ENCODE data around the gene FGF4.

DNA sequence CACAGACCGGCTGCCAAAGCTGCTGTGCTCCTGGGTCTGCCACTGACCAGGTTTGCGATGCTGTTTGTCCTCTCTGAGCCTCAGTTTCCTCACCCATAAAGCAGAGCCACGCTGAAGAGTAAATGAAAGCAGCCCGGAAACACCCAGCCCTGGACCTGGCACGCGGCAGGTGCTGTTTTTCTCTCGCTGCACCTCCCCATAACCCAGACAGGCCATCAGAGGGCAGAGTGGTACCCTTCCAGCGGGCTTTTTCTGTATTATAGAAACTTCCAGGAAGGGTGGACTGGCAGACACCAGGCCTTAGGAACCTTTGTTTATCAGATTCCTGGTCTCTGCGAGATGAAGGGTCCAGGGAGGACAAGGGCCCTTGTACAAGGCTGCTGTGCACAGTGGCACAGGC is 53.4 kb downstream of the FGF4 start:
- TF ChIP-seq EZH2 (IDR thresholded peaks at IDR 0.05) (no peak), POLR2AphosphoS5 (IDR thresholded peaks at IDR 0.05; ENCODE audit: borderline replicate concordance, low read depth, low read length) (no peak), FOXP2 (optimal IDR thresholded peaks at IDR 0.05; ENCODE audit: control extremely low read depth, extremely low read length, insufficient read depth) (no peak)
